K562 (cell line): ENCODE measurements around the gene NETO1. TPM values are rescaled to one million over a fixed set of nuclear protein-coding genes. Genes with fewer than 3 reads are reported as not detected.

Experiments used
- ATAC-seq: fragments of 200-7000 bp; cut with Tn5 transposase; 3 replicates; pipeline ENCODE4 v1.9.1; 2020; ENCODE audit warnings: moderate library complexity
- BruUV-seq: library from RNA; stranded (reverse); fragments of 400-500 nt; replicated peaks from 2 replicates; lab custom pipeline; 2021; lab: Mats Ljungman, UMichigan
- CTCF ChIA-PET: fragments of 300-600 bp; formaldehyde crosslinking; extraction: SDS; loops from one replicate; lab custom pipeline; 2021; ENCODE audit warnings: low intra/inter-chr PET ratio; lab: Yijun Ruan, JAX
- POLR2A ChIA-PET: fragments of 300-600, 350-650 bp; sonication (Branson Sonifier 250); formaldehyde crosslinking; extraction: SDS; loops from one replicate; lab custom pipeline; 2021; ENCODE audit warnings: antibody characterized with exemption, inconsistent platforms; lab: Yijun Ruan, JAX
- DNase-seq, 4 experiments: peaks; one replicate each; pipeline versions ENCODE4 v3.0.0 to v3.0.0-alpha.2; 2011 to 2018; ENCODE audit warnings: low spot score in 3 of 4, mixed read lengths in 3 of 4; ENCODE audit errors: extremely low read depth in 1 of 4
- FAIRE-seq: peaks from 2 replicates; lab custom pipeline; 2011; peaks lifted over from hg19 to GRCh38; lab: Jason Lieb, UNC
- H2AFZ ChIP-seq: 2 replicates; pipeline ENCODE4 v1.6.0; 2011; ENCODE audit warnings: low read depth, low read length, control low read depth, inconsistent platforms
- H3K27ac ChIP-seq: fragments of 200-600 bp; 3 replicates; pipeline ENCODE4 v1.8.0; 2011; ENCODE audit warnings: low read depth, mild to moderate bottlenecking, control low read depth, inconsistent platforms, low read length, moderate library complexity, mixed read lengths; ENCODE audit errors: extremely low read depth
- H3K27me3 ChIP-seq, 2 experiments: fragments of 300-600 bp in 1 of 2; 2 replicates in 1 of 2; 3 replicates in 1 of 2; pipeline versions ENCODE4 v1.6.0 to v1.8.0; 2011; ENCODE audit warnings: inconsistent platforms in 2 of 2, low read length in 2 of 2, mild to moderate bottlenecking in 1 of 2, mixed read lengths in 1 of 2, moderate library complexity in 1 of 2; ENCODE audit not compliant: control insufficient read depth in 2 of 2, insufficient read depth in 2 of 2
- H3K36me3 ChIP-seq: fragments of 300-600 bp; 3 replicates; pipeline ENCODE4 v1.8.0; 2011; ENCODE audit warnings: mild to moderate bottlenecking, low read length, inconsistent platforms; ENCODE audit not compliant: control insufficient read depth, insufficient read depth
- H3K4me1 ChIP-seq, 2 experiments: fragments of 200-600 bp in 1 of 2; replicated peaks in 1 of 2; 2 replicates in 1 of 2; 3 replicates in 1 of 2; pipeline versions ENCODE4 v1.5.1 to v1.8.0; 2011; ENCODE audit warnings: inconsistent platforms in 2 of 2, low read length in 2 of 2, mild to moderate bottlenecking in 1 of 2, mixed read lengths in 1 of 2, moderate library complexity in 1 of 2; ENCODE audit not compliant: control insufficient read depth in 2 of 2, insufficient read depth in 2 of 2
- H3K4me2 ChIP-seq: 2 replicates; pipeline ENCODE4 v1.6.1; 2011; ENCODE audit warnings: low read length, control low read depth, inconsistent platforms, mixed read lengths; ENCODE audit not compliant: insufficient read depth
- H3K4me3 ChIP-seq: fragments of 200-600 bp; sonication (generic), shearing (Covaris generic); 2 replicates; pipeline ENCODE4 v1.5.1; 2016; ENCODE audit warnings: control low read depth, inconsistent platforms
- H3K79me2 ChIP-seq: fragments of 200-600 bp; 3 replicates; pipeline ENCODE4 v1.8.0; 2011; ENCODE audit warnings: low read length, inconsistent platforms; ENCODE audit not compliant: control insufficient read depth, insufficient read depth
- H3K9ac ChIP-seq, 2 experiments: 2 replicates each; pipeline versions ENCODE4 v1.6.0 to v1.6.1; 2011; ENCODE audit warnings: low read depth in 2 of 2, low read length in 2 of 2, control low read depth in 1 of 2, inconsistent platforms in 1 of 2, mild to moderate bottlenecking in 1 of 2, mixed read lengths in 1 of 2; ENCODE audit not compliant: insufficient read depth in 1 of 2
- H3K9me1 ChIP-seq: one replicate; pipeline ENCODE4 v1.6.0; 2011; ENCODE audit warnings: inconsistent platforms, mild to moderate bottlenecking, low read length, moderate library complexity; ENCODE audit not compliant: control insufficient read depth, insufficient read depth
- H3K9me3 ChIP-seq: replicated peaks from 2 replicates; pipeline ENCODE4 v1.5.1; 2011; ENCODE audit warnings: low read depth, low read length, inconsistent platforms; ENCODE audit not compliant: control insufficient read depth, insufficient read depth
- H4K20me1 ChIP-seq: replicated peaks from 2 replicates; pipeline ENCODE4 v1.6.1; 2011; ENCODE audit warnings: low read length, inconsistent platforms, mixed read lengths; ENCODE audit not compliant: control insufficient read depth, insufficient read depth
- ATF4 ChIP-seq: fragments of 450-650 bp; formaldehyde crosslinking; IDR thresholded peaks from 2 replicates; pipeline ENCODE4 v1.4.0; 2022; ENCODE audit warnings: mild to moderate bottlenecking, moderate library complexity
- BRF1 ChIP-seq: IDR thresholded peaks from 3 replicates; pipeline ENCODE4 v1.6.1; 2011; ENCODE audit warnings: borderline replicate concordance, mild to moderate bottlenecking; ENCODE audit not compliant: insufficient read length; ENCODE audit errors: extremely low read depth
- MAFG ChIP-seq: fragments of 450-650 bp; conservative IDR thresholded peaks from 2 replicates; pipeline ENCODE4 v1.6.1; 2016; ENCODE audit warnings: missing genetic modification characterization, missing compliant biosample characterization
- NKRF ChIP-seq: fragments of 450-650 bp; IDR thresholded peaks from 2 replicates; pipeline ENCODE4 v1.6.1; 2016; ENCODE audit warnings: borderline replicate concordance
- POLR2B ChIP-seq: fragments of 450-650 bp; IDR thresholded peaks from 2 replicates; pipeline ENCODE4 v1.6.1; 2018; ENCODE audit warnings: low read depth; ENCODE audit not compliant: partially characterized antibody
- PRMT5 ChIP-seq: sonication (generic); formaldehyde crosslinking; IDR thresholded peaks from 2 replicates; pipeline ENCODE4 v1.5.0; 2020; ENCODE audit warnings: missing genetic modification reagents
- RBM14 ChIP-seq: fragments of 200-400 bp; formaldehyde crosslinking; IDR thresholded peaks from 2 replicates; pipeline ENCODE4 v1.6.1; 2018; ENCODE audit warnings: low read depth, mild to moderate bottlenecking, low read length, moderate library complexity, borderline replicate concordance; ENCODE audit not compliant: insufficient read depth
- RFX5 ChIP-seq: IDR thresholded peaks from 2 replicates; pipeline ENCODE4 v1.6.1; 2011; ENCODE audit warnings: low read depth, mild to moderate bottlenecking, improper control_type of control experiment, low read length
- SP1 ChIP-seq: sonication (generic); formaldehyde crosslinking; IDR thresholded peaks from 2 replicates; pipeline ENCODE4 v1.8.1; 2022; ENCODE audit warnings: mild to moderate bottlenecking, missing genetic modification reagents
- ZNF316 ChIP-seq: fragments of 450-650 bp; IDR thresholded peaks from 2 replicates; pipeline ENCODE4 v1.6.1; 2016
- WGBS: fragments of 100-300 bp; shearing (Covaris generic); methylation state at CpG from one replicate; pipeline ENCODE4 v1.1.6; 2016; ENCODE audit warnings: low coverage, mixed read lengths; ENCODE audit not compliant: insufficient coverage; ENCODE audit errors: missing lambda C conversion rate; 5-methylcytosine and 5-hydroxymethylcytosine counted together
- in situ Hi-C: fragments of 300-500 bp; cut with MboI; formaldehyde crosslinking; loops from 4 replicates; pipeline ENCODE4 v1.15.0; 2018; ENCODE audit warnings: inconsistent platforms, mixed read lengths
- intact Hi-C: fragments of 100-400 bp; cut with micrococcal nuclease; formaldehyde crosslinking; loops from 2 replicates; pipeline ENCODE4 v1.14.2; 2022
- polyA plus RNA-seq, 8 experiments: library from polyadenylated mRNA; depleted of rRNA in 4 of 8; stranded (reverse) in 5 of 8; unstranded in 3 of 8; fragments of >200 nt; fragmentation: Nextera tagmentation in 2 of 8; fragmentation: Illumina TruSeq in 1 of 8; extraction: Ambion mirVana in 2 of 8; extraction: Trizol in 1 of 8; gene quantifications; 2 replicates each; pipeline versions ENCODE4 v1.2.1 to v1.2.3, GENCODE V29; 2011 to 2014; ENCODE audit warnings: inconsistent platforms in 1 of 8, missing spikeins in 1 of 8
- total RNA-seq, 7 experiments: library from RNA; depleted of rRNA in 6 of 7; stranded (reverse); fragments of >200 nt in 6 of 7; fragmentation: Illumina TruSeq in 2 of 7; extraction: Trizol in 2 of 7; gene quantifications; 2 replicates each; pipeline versions ENCODE4 v1.2.1 to v1.2.3, GENCODE V29; 2011 to 2021; ENCODE audit warnings: low replicate concordance in 1 of 7

Gene NETO1
- total and polyA plus RNA-seq, 9 of the 15 experiments (the other 6 are each of a cell fraction or from before 2014, with no cell fraction given), result not detected

- in situ Hi-C loops, result no loop called here
- H3K9me1 ChIP-seq, result no peaks in the 10 kb centered on the region
- no TSS peak for BruUV-seq
These were observed 10.4 kb upstream of the NETO1 start for GRCh38 chr18:72878143-72878542.

More at GRCh38 chr18:72878143-72878542, 10.4 kb upstream of the NETO1 start:
- no peaks in the 10 kb centered on the region for H3K27me3 ChIP-seq
- intact Hi-C loops, result no loop called here
- no peak overlapping the region for H3K9ac ChIP-seq
- H3K36me3 ChIP-seq, result no peaks in the 10 kb centered on the region
- FAIRE-seq (no peak), DNase-seq (no peak)
- POLR2A ChIA-PET, result no interaction called here
- H3K4me1 ChIP-seq, result no peaks in the 10 kb centered on the region
- no peak overlapping the region for H3K27ac ChIP-seq
- no peaks in the 10 kb centered on the region for H4K20me1 ChIP-seq
- H3K9me3 ChIP-seq, result no peaks in the 10 kb centered on the region
- CTCF ChIA-PET, result no interaction called here
- no peak overlapping the region for H3K4me2 ChIP-seq
- 0% methylated on average over 2 of the region's 2 CpGs for WGBS
- no peak for TF ChIP-seq NKRF
- TF ChIP-seq ZNF316, result no peak
- no peak for TF ChIP-seq SP1 (CRISPR knock-in tag)
- TF ChIP-seq ATF4, result no peak
- TF ChIP-seq RFX5, result no peak
- no peak for TF ChIP-seq BRF1
- no peak for TF ChIP-seq RBM14
- no peak for TF ChIP-seq PRMT5
- TF ChIP-seq MAFG (tag), result no peak
- no peak for TF ChIP-seq POLR2B
- TF ChIP-seq, all 486 proteins: peak for 0
- Histone ChIP-seq H3K4me3 (no peak overlapping the region), H3K79me2 (no peaks in the 10 kb centered on the region), H2AFZ (no peak overlapping the region)
- ATAC-seq, result no peak
